Ovary (tissue), 3 donors: ENCODE data around the gene TMEM179B.

ENCODE experiments used
- POLR2A ChIP-seq: fragments of 450-650 bp; IDR thresholded peaks from one replicate; pipeline ENCODE4 v1.6.1; 2017; ENCODE audit warnings: antibody characterized with exemption, mild to moderate bottlenecking, moderate library complexity
- TF ChIP-seq, protein P1 (sequence below), 3 donors: fragments of 450-650 bp in 2 of 3; fragments of 200-600 bp in 1 of 3; IDR thresholded peaks; one replicate each; pipeline versions ENCODE4 v1.5.1 to v1.8.0; 2016 to 2022; ENCODE audit warnings: antibody characterized with exemption in 3 of 3, mild to moderate bottlenecking in 1 of 3
- donor health status: DM: no; HTN: no; CAD: no.

DNA sequence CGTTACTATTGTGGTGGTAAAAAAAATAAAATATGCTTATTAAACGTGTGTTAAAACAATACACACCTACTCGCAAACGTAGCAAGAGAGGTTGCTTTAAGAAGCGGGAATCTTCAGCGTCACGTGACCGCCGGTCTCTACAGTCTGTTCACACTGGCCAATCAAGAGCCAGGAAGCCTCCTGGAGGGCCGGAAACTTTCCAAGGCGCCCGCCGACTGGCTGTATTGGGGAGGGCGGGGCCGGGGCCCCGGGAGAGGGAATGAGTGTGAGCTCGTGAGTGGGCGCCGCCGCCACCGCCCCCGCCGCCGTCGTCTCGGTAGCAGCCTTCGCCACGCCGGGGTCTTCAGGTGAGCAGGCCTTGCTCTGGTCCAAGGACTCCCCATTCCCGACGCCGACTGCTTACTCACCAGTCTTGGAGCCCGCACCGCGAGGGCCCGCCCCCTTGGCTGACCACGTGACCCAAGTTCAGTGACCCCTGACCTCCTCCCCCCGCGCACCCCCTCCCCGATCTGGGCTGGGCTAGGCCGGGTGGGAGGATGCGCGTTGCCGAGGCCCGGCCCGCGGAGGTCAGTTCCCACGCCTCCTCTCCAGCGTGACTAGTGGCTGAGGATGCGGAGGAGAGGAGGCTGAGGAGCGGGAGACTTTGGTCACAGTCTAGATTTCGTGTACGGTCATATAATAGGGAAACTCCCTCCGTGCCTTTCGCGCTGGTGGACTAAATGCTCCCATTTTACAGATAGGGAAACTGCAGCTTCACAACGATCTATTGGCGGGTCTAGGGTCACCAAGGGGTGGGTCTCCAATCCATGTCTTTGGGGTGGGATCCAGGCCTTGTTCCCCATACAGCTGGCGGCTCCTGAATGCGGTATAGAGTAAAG is 15.8 kb upstream of the TMEM179B start, which contains the start of gene TAF6L:
- TF ChIP-seq POLR2A: peak; percentile 30
- TF ChIP-seq, protein P1, sequence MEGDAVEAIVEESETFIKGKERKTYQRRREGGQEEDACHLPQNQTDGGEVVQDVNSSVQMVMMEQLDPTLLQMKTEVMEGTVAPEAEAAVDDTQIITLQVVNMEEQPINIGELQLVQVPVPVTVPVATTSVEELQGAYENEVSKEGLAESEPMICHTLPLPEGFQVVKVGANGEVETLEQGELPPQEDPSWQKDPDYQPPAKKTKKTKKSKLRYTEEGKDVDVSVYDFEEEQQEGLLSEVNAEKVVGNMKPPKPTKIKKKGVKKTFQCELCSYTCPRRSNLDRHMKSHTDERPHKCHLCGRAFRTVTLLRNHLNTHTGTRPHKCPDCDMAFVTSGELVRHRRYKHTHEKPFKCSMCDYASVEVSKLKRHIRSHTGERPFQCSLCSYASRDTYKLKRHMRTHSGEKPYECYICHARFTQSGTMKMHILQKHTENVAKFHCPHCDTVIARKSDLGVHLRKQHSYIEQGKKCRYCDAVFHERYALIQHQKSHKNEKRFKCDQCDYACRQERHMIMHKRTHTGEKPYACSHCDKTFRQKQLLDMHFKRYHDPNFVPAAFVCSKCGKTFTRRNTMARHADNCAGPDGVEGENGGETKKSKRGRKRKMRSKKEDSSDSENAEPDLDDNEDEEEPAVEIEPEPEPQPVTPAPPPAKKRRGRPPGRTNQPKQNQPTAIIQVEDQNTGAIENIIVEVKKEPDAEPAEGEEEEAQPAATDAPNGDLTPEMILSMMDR (IDR thresholded peaks at IDR 0.05): no peak
